ENCODE data around the gene OSBPL3. TPM values are rescaled to one million over a fixed set of nuclear protein-coding genes. Genes with fewer than 3 reads are reported as not detected.

Gene OSBPL3
- total RNA-seq, 1 donor from 2014 or later: 9.8 TPM

GRCh38 chr7:24824896-24825295, 155.1 kb downstream of the OSBPL3 start:
- Mint-ChIP-seq H3K4me1 (peaks cover 45% of the 10 kb centered on the region), H3K27ac (no peak overlapping the region), H3K9me3 (no peaks in the 10 kb centered on the region), H3K36me3 (no peaks in the 10 kb centered on the region), H3K4me3 (no peak overlapping the region), H3K27me3 (ENCODE audit: low read depth) (peaks cover 22% of the 10 kb centered on the region)
- DNase-seq (ENCODE audit: low spot score in 2 of 2, unreplicated experiment in 2 of 2): no peak
- no peak for TF ChIP-seq CTCF (IDR thresholded peaks at IDR 0.05; ENCODE audit: unreplicated experiment)

GRCh38 chr7:24824400-24824799, 155.6 kb downstream of the OSBPL3 start:
- Mint-ChIP-seq H3K36me3 (no peaks in the 10 kb centered on the region), H3K27ac (no peak overlapping the region), H3K27me3 (ENCODE audit: low read depth) (peaks cover 22% of the 10 kb centered on the region), H3K9me3 (no peaks in the 10 kb centered on the region), H3K4me1 (peaks cover 41% of the 10 kb centered on the region), H3K4me3 (no peak overlapping the region)
- no peak for TF ChIP-seq CTCF (IDR thresholded peaks at IDR 0.05; ENCODE audit: unreplicated experiment)
- no peak for DNase-seq (ENCODE audit: low spot score in 2 of 2, unreplicated experiment in 2 of 2)

- no peak overlapping the region for H3K27ac Mint-ChIP-seq
Observed at GRCh38 chr7:24821754-24822054, 158.3 kb downstream of the OSBPL3 start.

GRCh38 chr7:24821045-24821753, 158.8 kb downstream of the OSBPL3 start:
- H3K4me1 Mint-ChIP-seq: peaks cover 29% of the 10 kb centered on the region
- no peak for TF ChIP-seq CTCF (IDR thresholded peaks at IDR 0.05; ENCODE audit: unreplicated experiment)

More at GRCh38 chr7:24821754-24822054, 158.3 kb downstream of the OSBPL3 start:
- Mint-ChIP-seq H3K27me3 (ENCODE audit: low read depth) (peaks cover 13% of the 10 kb centered on the region), H3K4me1 (peaks cover 34% of the 10 kb centered on the region), H3K9me3 (no peaks in the 10 kb centered on the region), H3K4me3 (no peak overlapping the region), H3K36me3 (no peaks in the 10 kb centered on the region)
- no peak for DNase-seq (ENCODE audit: low spot score in 2 of 2, unreplicated experiment in 2 of 2)
- no peak for TF ChIP-seq CTCF (IDR thresholded peaks at IDR 0.05; ENCODE audit: unreplicated experiment)

GRCh38 chr7:24820730-24821044, 159.3 kb downstream of the OSBPL3 start:
- Mint-ChIP-seq H3K4me1 (peaks cover 24% of the 10 kb centered on the region), H3K9me3 (no peaks in the 10 kb centered on the region), H3K4me3 (no peak overlapping the region), H3K27me3 (ENCODE audit: low read depth) (peaks cover 3% of the 10 kb centered on the region), H3K27ac (no peak overlapping the region), H3K36me3 (no peaks in the 10 kb centered on the region)
- TF ChIP-seq CTCF (IDR thresholded peaks at IDR 0.05; ENCODE audit: unreplicated experiment): no peak
- no peak for DNase-seq (ENCODE audit: low spot score in 2 of 2, unreplicated experiment in 2 of 2)

More at GRCh38 chr7:24821045-24821753, 158.8 kb downstream of the OSBPL3 start:
- no peak for DNase-seq (ENCODE audit: low spot score in 2 of 2, unreplicated experiment in 2 of 2)
- H3K27me3 Mint-ChIP-seq (ENCODE audit: low read depth): peaks cover 8% of the 10 kb centered on the region
- no peaks in the 10 kb centered on the region for H3K36me3 Mint-ChIP-seq
- no peak overlapping the region for H3K27ac Mint-ChIP-seq
- no peak overlapping the region for H3K4me3 Mint-ChIP-seq
- no peaks in the 10 kb centered on the region for H3K9me3 Mint-ChIP-seq
